IPS DF 6.9 (cell line): Measurements from ENCODE around the gene TOMM5.

Source experiments
- DNase-seq: peaks from one replicate; pipeline ENCODE4 v3.0.0-alpha.2; 2013; ENCODE audit warnings: low read depth, low spot score
- H3K27ac ChIP-seq: one replicate; pipeline ENCODE4 v1.5.1; 2013; ENCODE audit warnings: low read length, control low read depth
- H3K27me3 ChIP-seq: 2 replicates; pipeline ENCODE4 v1.6.1; 2013; ENCODE audit warnings: mild to moderate bottlenecking, low read length; ENCODE audit not compliant: control insufficient read depth, insufficient read depth
- H3K36me3 ChIP-seq: 2 replicates; pipeline ENCODE4 v1.6.1; 2013; ENCODE audit warnings: low read length; ENCODE audit not compliant: control insufficient read depth, insufficient read depth
- H3K4me1 ChIP-seq: 2 replicates; pipeline ENCODE4 v1.6.1; 2013; ENCODE audit warnings: low read length; ENCODE audit not compliant: control insufficient read depth, insufficient read depth
- H3K4me3 ChIP-seq: 2 replicates; pipeline ENCODE4 v1.5.1; 2013; ENCODE audit warnings: mild to moderate bottlenecking, low read length
- H3K9me3 ChIP-seq: 2 replicates; pipeline ENCODE4 v1.6.1; 2013; ENCODE audit warnings: low read length, inconsistent platforms; ENCODE audit not compliant: control insufficient read depth, insufficient read depth
- WGBS: extraction: QIAGEN DNeasy Blood & Tissue Kit; methylation state at CpG from one replicate; pipeline ENCODE4 v1.1.7; 2013; ENCODE audit warnings: mixed read lengths, missing lambda C conversion rate; ENCODE audit not compliant: insufficient read length, insufficient coverage; 5-methylcytosine and 5-hydroxymethylcytosine counted together

Gene TOMM5

GRCh38 chr9:37592108-37592951 lies at the start of gene TOMM5:
Gene TOMM5, minus strand, starts transcription at chr9:37592597. Its CDS starts 65 bp downstream, at chr9:37592532.
- no peaks in the 10 kb centered on the region; the same call in 1 of the 2 replicates for H3K36me3 ChIP-seq
- peak within 1 kb of the TSS; percentile 93 for H3K4me3 ChIP-seq
- no peak within 1 kb of the TSS for H3K27ac ChIP-seq
- DNase-seq: peak; percentile 77
- no peaks in the 10 kb centered on the region for H3K9me3 ChIP-seq
- H3K4me1 ChIP-seq: no peaks in the 10 kb centered on the region
- no CpG with 5 or more reads among the region's 72 CpGs for WGBS
- H3K27me3 ChIP-seq: no peaks in the 10 kb centered on the region; the same call in 1 of the 2 replicates

GRCh38 chr9:37641331-37641730 lies 48.9 kb upstream of the TOMM5 start:
- Histone ChIP-seq H3K36me3 (no peaks in the 10 kb centered on the region), H3K4me3 (no peak overlapping the region), H3K9me3 (no peaks in the 10 kb centered on the region), H3K27me3 (no peaks in the 10 kb centered on the region), H3K27ac (no peak overlapping the region), H3K4me1 (no peaks in the 10 kb centered on the region)
- WGBS: no CpG with 5 or more reads among the region's 3 CpGs
- no peak for DNase-seq

GRCh38 chr9:37640246-37640645 lies 47.8 kb upstream of the TOMM5 start:
- Histone ChIP-seq H3K27me3 (no peaks in the 10 kb centered on the region), H3K9me3 (no peaks in the 10 kb centered on the region), H3K4me3 (no peak overlapping the region), H3K27ac (no peak overlapping the region), H3K4me1 (no peaks in the 10 kb centered on the region), H3K36me3 (no peaks in the 10 kb centered on the region)
- no CpG with 5 or more reads among the region's 3 CpGs for WGBS
- DNase-seq: no peak

- H3K4me3 ChIP-seq: no peak overlapping the region
Measured at GRCh38 chr9:37639841-37640240, 47.4 kb upstream of the TOMM5 start.

GRCh38 chr9:37639109-37639762 lies 46.8 kb upstream of the TOMM5 start:
- no peak for DNase-seq
- WGBS: no CpG with 5 or more reads among the region's 4 CpGs
- no peaks in the 10 kb centered on the region for H3K4me1 ChIP-seq
- H3K4me3 ChIP-seq: no peak overlapping the region
- no peaks in the 10 kb centered on the region for H3K9me3 ChIP-seq
- no peaks in the 10 kb centered on the region for H3K27me3 ChIP-seq
- H3K36me3 ChIP-seq: no peaks in the 10 kb centered on the region
- no peak overlapping the region for H3K27ac ChIP-seq

More at GRCh38 chr9:37639841-37640240, 47.4 kb upstream of the TOMM5 start:
- DNase-seq: no peak
- no peaks in the 10 kb centered on the region for H3K9me3 ChIP-seq
- whole genome bisulfite sequencing: no CpG with 5 or more reads among the region's 3 CpGs
- H3K27me3 ChIP-seq: no peaks in the 10 kb centered on the region
- no peaks in the 10 kb centered on the region for H3K36me3 ChIP-seq
- H3K4me1 ChIP-seq: no peaks in the 10 kb centered on the region
- H3K27ac ChIP-seq: no peak overlapping the region

- no CpG with 5 or more reads among the region's 39 CpGs for WGBS
- no peaks in the 10 kb centered on the region for H3K27me3 ChIP-seq
- H3K9me3 ChIP-seq: no peaks in the 10 kb centered on the region
- no peak overlapping the region for H3K27ac ChIP-seq
- H3K4me1 ChIP-seq: no peaks in the 10 kb centered on the region
- no peak overlapping the region for H3K4me3 ChIP-seq
- no peak for DNase-seq
- no peaks in the 10 kb centered on the region for H3K36me3 ChIP-seq
Measured at GRCh38 chr9:37636511-37637448, 44.4 kb upstream of the TOMM5 start.

GRCh38 chr9:37635808-37636207 lies 43.4 kb upstream of the TOMM5 start:
- Histone ChIP-seq H3K27me3 (no peaks in the 10 kb centered on the region), H3K9me3 (no peaks in the 10 kb centered on the region), H3K4me3 (no peak overlapping the region), H3K27ac (no peak overlapping the region), H3K4me1 (no peaks in the 10 kb centered on the region), H3K36me3 (no peaks in the 10 kb centered on the region)
- DNase-seq: no peak
- WGBS: no CpG with 5 or more reads among the region's 16 CpGs

GRCh38 chr9:37632479-37632878 lies 40.1 kb upstream of the TOMM5 start:
- no CpG with 5 or more reads among the region's 4 CpGs for WGBS

GRCh38 chr9:37626708-37627292 lies 34.4 kb upstream of the TOMM5 start:
- WGBS: no CpG with 5 or more reads among the region's 5 CpGs
- H3K4me1 ChIP-seq: no peaks in the 10 kb centered on the region
- H3K27me3 ChIP-seq: no peaks in the 10 kb centered on the region
- H3K9me3 ChIP-seq: no peaks in the 10 kb centered on the region
- H3K27ac ChIP-seq: no peak overlapping the region
- no peaks in the 10 kb centered on the region for H3K36me3 ChIP-seq
- no peak overlapping the region for H3K4me3 ChIP-seq
- DNase-seq: no peak

More at GRCh38 chr9:37632479-37632878, 40.1 kb upstream of the TOMM5 start:
- Histone ChIP-seq H3K27ac (no peak overlapping the region), H3K36me3 (no peaks in the 10 kb centered on the region), H3K27me3 (no peaks in the 10 kb centered on the region), H3K4me3 (no peak overlapping the region), H3K4me1 (no peaks in the 10 kb centered on the region), H3K9me3 (no peaks in the 10 kb centered on the region)
- no peak for DNase-seq

- Histone ChIP-seq H3K4me3 (no peak overlapping the region), H3K27me3 (no peaks in the 10 kb centered on the region), H3K27ac (no peak overlapping the region), H3K36me3 (no peaks in the 10 kb centered on the region), H3K9me3 (no peaks in the 10 kb centered on the region), H3K4me1 (no peaks in the 10 kb centered on the region)
- no peak for DNase-seq
- no CpG with 5 or more reads among the region's 12 CpGs for WGBS
Measured at GRCh38 chr9:37625758-37626147, 33.4 kb upstream of the TOMM5 start.
